ENCODE results near the gene OR2AG2.

DNA sequence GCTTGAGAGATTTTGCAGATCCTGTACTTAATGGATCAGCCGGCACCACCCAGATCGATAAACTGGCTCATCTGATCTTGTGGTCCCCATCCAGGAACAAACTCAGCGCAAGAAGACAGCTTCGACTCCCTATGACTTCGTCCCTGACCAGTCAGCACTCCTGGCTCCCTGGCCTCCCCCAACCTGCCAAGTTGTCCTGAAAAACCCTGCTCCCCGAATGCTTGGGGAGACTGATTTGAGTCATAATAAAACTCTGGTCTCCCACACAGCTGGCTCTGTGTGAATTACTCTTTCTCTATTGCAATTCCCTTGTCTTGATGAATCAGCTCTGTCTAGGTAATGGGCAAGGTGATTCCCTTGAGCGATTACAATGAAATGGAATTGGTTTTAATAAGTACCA, 29.5 kb downstream of the OR2AG2 start:
- TF ChIP-seq, protein P1, sequence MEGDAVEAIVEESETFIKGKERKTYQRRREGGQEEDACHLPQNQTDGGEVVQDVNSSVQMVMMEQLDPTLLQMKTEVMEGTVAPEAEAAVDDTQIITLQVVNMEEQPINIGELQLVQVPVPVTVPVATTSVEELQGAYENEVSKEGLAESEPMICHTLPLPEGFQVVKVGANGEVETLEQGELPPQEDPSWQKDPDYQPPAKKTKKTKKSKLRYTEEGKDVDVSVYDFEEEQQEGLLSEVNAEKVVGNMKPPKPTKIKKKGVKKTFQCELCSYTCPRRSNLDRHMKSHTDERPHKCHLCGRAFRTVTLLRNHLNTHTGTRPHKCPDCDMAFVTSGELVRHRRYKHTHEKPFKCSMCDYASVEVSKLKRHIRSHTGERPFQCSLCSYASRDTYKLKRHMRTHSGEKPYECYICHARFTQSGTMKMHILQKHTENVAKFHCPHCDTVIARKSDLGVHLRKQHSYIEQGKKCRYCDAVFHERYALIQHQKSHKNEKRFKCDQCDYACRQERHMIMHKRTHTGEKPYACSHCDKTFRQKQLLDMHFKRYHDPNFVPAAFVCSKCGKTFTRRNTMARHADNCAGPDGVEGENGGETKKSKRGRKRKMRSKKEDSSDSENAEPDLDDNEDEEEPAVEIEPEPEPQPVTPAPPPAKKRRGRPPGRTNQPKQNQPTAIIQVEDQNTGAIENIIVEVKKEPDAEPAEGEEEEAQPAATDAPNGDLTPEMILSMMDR (IDR thresholded peaks at IDR 0.05; ENCODE audit: borderline replicate concordance, extremely low read depth, low read length, poor library complexity, severe bottlenecking): no peak
- no peak for TF ChIP-seq EZH2 (IDR thresholded peaks at IDR 0.05; ENCODE audit: borderline replicate concordance, low read depth, low read length, severe bottlenecking)
